RPMI8226 (cell line): ENCODE results near the gene ADH1B.
"Not testable (repeated sequence)": the region's sequence is repeated elsewhere in the genome, so short reads cannot be mapped to it uniquely, and the experiment has no call there.

Experiments used
- DNase-seq: peaks from one replicate; pipeline ENCODE4 v3.0.0-alpha.2; 2015

The ADH1B gene

GRCh38 chr4:99321241-99322191 is at the start of gene ADH1B:
Gene ADH1B (minus strand): TSS chr4:99321401. CDS start chr4:99321331, 70 bp downstream.
- DNase-seq = no peak

- DNase-seq = not testable (repeated sequence)
Measured at GRCh38 chr4:99367817-99368216, 46.6 kb upstream of the ADH1B start.

- DNase-seq = no peak
Measured at GRCh38 chr4:99366491-99366890, 45.3 kb upstream of the ADH1B start.

- DNase-seq = no peak
Measured at GRCh38 chr4:99362768-99363167, 41.6 kb upstream of the ADH1B start.

- DNase-seq = no peak
Measured at GRCh38 chr4:99361899-99362275, 40.7 kb upstream of the ADH1B start.

GRCh38 chr4:99361268-99361898 is 40.2 kb upstream of the ADH1B start:
- DNase-seq = no peak

GRCh38 chr4:99359480-99360204 is 38.4 kb upstream of the ADH1B start:
- DNase-seq = no peak

GRCh38 chr4:99357948-99358347 is 36.7 kb upstream of the ADH1B start:
- DNase-seq = no peak

GRCh38 chr4:99356992-99357391 is 35.8 kb upstream of the ADH1B start:
- DNase-seq = no peak

- DNase-seq = not testable (repeated sequence)
Measured at GRCh38 chr4:99356149-99356548, 34.9 kb upstream of the ADH1B start.

- DNase-seq = no peak
Measured at GRCh38 chr4:99352602-99353537, 31.7 kb upstream of the ADH1B start, which contains the start of gene ADH1C. Gene ADH1C (minus strand): TSS chr4:99352746. CDS start chr4:99352675, 71 bp downstream.

- no peak for DNase-seq
Measured at GRCh38 chr4:99351487-99351886, 30.3 kb upstream of the ADH1B start.

GRCh38 chr4:99349338-99349737 is 28.1 kb upstream of the ADH1B start:
- no peak for DNase-seq

GRCh38 chr4:99342624-99343023 is 21.4 kb upstream of the ADH1B start:
- not testable (repeated sequence) for DNase-seq

- DNase-seq = no peak
Measured at GRCh38 chr4:99341426-99341825, 20.2 kb upstream of the ADH1B start.

- DNase-seq = no peak
Measured at GRCh38 chr4:99339172-99339571, 18.0 kb upstream of the ADH1B start.

- no peak for DNase-seq
Measured at GRCh38 chr4:99336553-99336952, 15.4 kb upstream of the ADH1B start.

GRCh38 chr4:99334880-99335279 is 13.7 kb upstream of the ADH1B start:
- no peak for DNase-seq

- DNase-seq = no peak
Measured at GRCh38 chr4:99330648-99331047, 9.4 kb upstream of the ADH1B start.

GRCh38 chr4:99329876-99330275 is 8.7 kb upstream of the ADH1B start:
- no peak for DNase-seq

- DNase-seq = no peak
Measured at GRCh38 chr4:99324979-99325378, 3.8 kb upstream of the ADH1B start.

- DNase-seq = no peak
Measured at GRCh38 chr4:99324361-99324760, 3.2 kb upstream of the ADH1B start.
